Endothelial cell (in vitro differentiated cells): ENCODE results near the gene CLDN5. TPM values are rescaled to one million over a fixed set of nuclear protein-coding genes. Genes with fewer than 3 reads are reported as not detected.

Experiments
- DNase-seq: peaks from one replicate; pipeline ENCODE4 v3.0.0; 2021; ENCODE audit warnings: low spot score
- H3K27ac Mint-ChIP-seq: one replicate; pipeline ENCODE4 v1.8.0; 2021; ENCODE audit warnings: mixed read lengths, inconsistent platforms; ENCODE audit not compliant: unreplicated experiment
- H3K27me3 Mint-ChIP-seq: one replicate; pipeline ENCODE4 v1.8.0; 2021; ENCODE audit warnings: mild to moderate bottlenecking, moderate library complexity, mixed read lengths, inconsistent platforms; ENCODE audit not compliant: unreplicated experiment
- H3K36me3 Mint-ChIP-seq: one replicate; pipeline ENCODE4 v1.8.0; 2021; ENCODE audit warnings: mild to moderate bottlenecking, low read depth, mixed read lengths, inconsistent platforms; ENCODE audit not compliant: unreplicated experiment
- H3K4me1 Mint-ChIP-seq: one replicate; pipeline ENCODE4 v1.8.0; 2021; ENCODE audit warnings: mild to moderate bottlenecking, mixed read lengths, inconsistent platforms; ENCODE audit not compliant: unreplicated experiment
- H3K4me3 Mint-ChIP-seq: one replicate; pipeline ENCODE4 v1.8.0; 2021; ENCODE audit warnings: mild to moderate bottlenecking, mixed read lengths, inconsistent platforms; ENCODE audit not compliant: unreplicated experiment
- H3K9me3 Mint-ChIP-seq: one replicate; pipeline ENCODE4 v1.8.0; 2021; ENCODE audit warnings: mixed read lengths, inconsistent platforms; ENCODE audit not compliant: unreplicated experiment
- CTCF ChIP-seq: fragments of 200-600 bp; sonication (generic); IDR thresholded peaks from one replicate; pipeline ENCODE4 v1.5.0; 2021; ENCODE audit warnings: antibody characterized with exemption; ENCODE audit not compliant: unreplicated experiment
- total RNA-seq: library from RNA; stranded (reverse); fragmentation: NEBNext Ultra II Directional; extraction: Animal tissue kit (Norgen Biotek cat#: 25700); gene quantifications from one replicate; pipeline ENCODE4 v1.2.1, GENCODE V29; 2021; ENCODE audit not compliant: unreplicated experiment

The CLDN5 gene
- total RNA-seq, 1 donor from 2014 or later: 108 TPM

- no peak for TF ChIP-seq CTCF
- no peaks in the 10 kb centered on the region for H3K9me3 Mint-ChIP-seq
- H3K27ac Mint-ChIP-seq: no peak overlapping the region
- peaks cover 1% of the 10 kb centered on the region for H3K27me3 Mint-ChIP-seq
- no peak overlapping the region for H3K4me3 Mint-ChIP-seq
- H3K36me3 Mint-ChIP-seq: no peaks in the 10 kb centered on the region
- DNase-seq: no peak
- no peaks in the 10 kb centered on the region for H3K4me1 Mint-ChIP-seq
Measured at GRCh38 chr22:19508024-19508776, 16.0 kb downstream of the CLDN5 start.

GRCh38 chr22:19507534-19507861 is 16.7 kb downstream of the CLDN5 start:
- H3K27me3 Mint-ChIP-seq: peaks cover 1% of the 10 kb centered on the region
- H3K27ac Mint-ChIP-seq: no peak overlapping the region
- no peaks in the 10 kb centered on the region for H3K36me3 Mint-ChIP-seq
- DNase-seq: no peak
- TF ChIP-seq CTCF: no peak
- H3K9me3 Mint-ChIP-seq: no peaks in the 10 kb centered on the region
- no peaks in the 10 kb centered on the region for H3K4me1 Mint-ChIP-seq
- H3K4me3 Mint-ChIP-seq: no peak overlapping the region

- H3K27ac Mint-ChIP-seq: no peak overlapping the region
- no peak for TF ChIP-seq CTCF
- H3K27me3 Mint-ChIP-seq: peaks cover 1% of the 10 kb centered on the region
- no peaks in the 10 kb centered on the region for H3K9me3 Mint-ChIP-seq
- no peaks in the 10 kb centered on the region for H3K4me1 Mint-ChIP-seq
- no peak for DNase-seq
- H3K36me3 Mint-ChIP-seq: no peaks in the 10 kb centered on the region
- no peak overlapping the region for H3K4me3 Mint-ChIP-seq
Measured at GRCh38 chr22:19506212-19506611, 18.0 kb downstream of the CLDN5 start.

GRCh38 chr22:19505735-19506126 is 18.5 kb downstream of the CLDN5 start:
- Mint-ChIP-seq H3K4me1 (no peaks in the 10 kb centered on the region), H3K27me3 (peaks cover 1% of the 10 kb centered on the region), H3K27ac (no peak overlapping the region), H3K36me3 (no peaks in the 10 kb centered on the region), H3K4me3 (no peak overlapping the region), H3K9me3 (no peaks in the 10 kb centered on the region)
- DNase-seq: no peak
- no peak for TF ChIP-seq CTCF

GRCh38 chr22:19504900-19505734 is 19.1 kb downstream of the CLDN5 start:
- Mint-ChIP-seq H3K27me3 (peaks cover 3% of the 10 kb centered on the region), H3K36me3 (no peaks in the 10 kb centered on the region), H3K4me3 (no peak overlapping the region), H3K9me3 (no peaks in the 10 kb centered on the region), H3K4me1 (no peaks in the 10 kb centered on the region), H3K27ac (no peak overlapping the region)
- DNase-seq: no peak
- no peak for TF ChIP-seq CTCF
